GM12873 (cell line): ENCODE measurements around the gene COA6.

Experiments used
- CTCF ChIP-seq: IDR thresholded peaks from 2 replicates; pipeline ENCODE4 v1.5.1; 2012; ENCODE audit warnings: low read depth, mild to moderate bottlenecking, moderate library complexity, low read length, control low read depth; ENCODE audit not compliant: insufficient read depth; ENCODE audit errors: missing control alignments

The COA6 gene

GRCh38 chr1:234395297-234395696, 22.0 kb downstream of the COA6 start:
- TF ChIP-seq CTCF: no peak

GRCh38 chr1:234396092-234396491, 22.8 kb downstream of the COA6 start:
- no peak for TF ChIP-seq CTCF

- no peak for TF ChIP-seq CTCF
Observed at GRCh38 chr1:234396871-234397270, 23.6 kb downstream of the COA6 start.

GRCh38 chr1:234397732-234398131, 24.5 kb downstream of the COA6 start:
- TF ChIP-seq CTCF: no peak

GRCh38 chr1:234398849-234399381, 25.7 kb downstream of the COA6 start:
- TF ChIP-seq CTCF: no peak

- TF ChIP-seq CTCF: no peak
Observed at GRCh38 chr1:234400773-234401172, 27.5 kb downstream of the COA6 start.

GRCh38 chr1:234401658-234402057, 28.4 kb downstream of the COA6 start:
- no peak for TF ChIP-seq CTCF

GRCh38 chr1:234402939-234403338, 29.7 kb downstream of the COA6 start:
- no peak for TF ChIP-seq CTCF
